A549 (cell line): Measurements from ENCODE around the gene S100A4.

ENCODE experiments used
- BHLHE40 ChIP-seq: IDR thresholded peaks from 2 replicates; pipeline ENCODE4 v1.6.1; 2012; ENCODE audit warnings: low read depth, low read length, inconsistent platforms
- CEBPB ChIP-seq, 2 experiments: fragments of >200 bp in 1 of 2; sonication (Bioruptor Twin) in 1 of 2; formaldehyde crosslinking in 1 of 2; IDR thresholded peaks; 2 replicates each; pipeline ENCODE4 v1.6.1; 2012 to 2016
- CTCF ChIP-seq: fragments of >200 bp; sonication (Bioruptor Twin); formaldehyde crosslinking; IDR thresholded peaks from 3 replicates; pipeline ENCODE4 v1.5.1; 2016
- EP300 ChIP-seq, 2 experiments: fragments of >200 bp; sonication (Bioruptor Twin); formaldehyde crosslinking; IDR thresholded peaks; 2 replicates in 1 of 2; 3 replicates in 1 of 2; pipeline ENCODE4 v1.6.1; 2016 to 2017
- MAX ChIP-seq: IDR thresholded peaks from 2 replicates; pipeline ENCODE4 v1.6.1; 2012
- RAD21 ChIP-seq, 2 experiments: fragments of >200 bp in 1 of 2; sonication (Bioruptor Twin) in 1 of 2; formaldehyde crosslinking in 1 of 2; IDR thresholded peaks in 1 of 2; conservative IDR thresholded peaks in 1 of 2; 2 replicates in 1 of 2; 3 replicates in 1 of 2; pipeline ENCODE4 v1.6.1; 2012 to 2018; ENCODE audit warnings: inconsistent platforms in 1 of 2
- RFX5 ChIP-seq: fragments of 450-650 bp; IDR thresholded peaks from 2 replicates; pipeline ENCODE4 v1.7.1; 2014; ENCODE audit warnings: antibody characterized with exemption, mild to moderate bottlenecking, moderate library complexity
- USF2 ChIP-seq: fragments of 450-650 bp; IDR thresholded peaks from 2 replicates; pipeline ENCODE4 v1.6.1; 2014; ENCODE audit warnings: antibody characterized with exemption

- TF ChIP-seq BHLHE40 (no peak), CTCF (no peak), EP300 (IDR thresholded peaks at IDR 0.05) (no peak), CEBPB (IDR thresholded peaks at IDR 0.05) (no peak), RAD21 (conservative IDR thresholded peaks at IDR 0.05 in 1 of 2, IDR thresholded peaks at IDR 0.05 in 1 of 2) (no peak), USF2 (no peak), RFX5 (no peak), MAX (no peak)
These were observed 6.1 kb downstream of the S100A4 start for GRCh38 chr1:153539395-153540093.
